ENCODE results near the gene C1orf35.

Gene C1orf35

GRCh38 chr1:228093050-228093906, 9.8 kb downstream of the C1orf35 start:
- DNase-seq = no peak

GRCh38 chr1:228092342-228093049, 10.6 kb downstream of the C1orf35 start:
- DNase-seq = no peak

- no peak for DNase-seq
Observed at GRCh38 chr1:228091084-228091483, 12.0 kb downstream of the C1orf35 start.

GRCh38 chr1:228090613-228091081, 12.5 kb downstream of the C1orf35 start:
- no peak for DNase-seq

- peak; percentile 59 for DNase-seq
Observed at GRCh38 chr1:228089519-228090380, 13.4 kb downstream of the C1orf35 start.

- DNase-seq = peak; percentile 65
Observed at GRCh38 chr1:228088586-228089498, 14.3 kb downstream of the C1orf35 start.

- peak; percentile 64 for DNase-seq
Observed at GRCh38 chr1:228087771-228088251, 15.3 kb downstream of the C1orf35 start.

- DNase-seq = peak; percentile 88
Observed at GRCh38 chr1:228085287-228085951, 17.7 kb downstream of the C1orf35 start.

GRCh38 chr1:228084797-228085196, 18.3 kb downstream of the C1orf35 start:
- no peak for DNase-seq

- DNase-seq = peak; percentile 60
Observed at GRCh38 chr1:228084325-228084724, 18.8 kb downstream of the C1orf35 start.

- no peak for DNase-seq
Observed at GRCh38 chr1:228083871-228084278, 19.2 kb downstream of the C1orf35 start.

- peak; percentile 47 for DNase-seq
Observed at GRCh38 chr1:228082918-228083870, 19.9 kb downstream of the C1orf35 start.

- DNase-seq = peak; percentile 96
Observed at GRCh38 chr1:228082214-228082917, 20.8 kb downstream of the C1orf35 start, which contains the start of gene ARF1. Gene ARF1, plus strand, starts transcription at chr1:228082708. Its CDS starts 14,407 bp downstream, at chr1:228097115.

- DNase-seq = peak; percentile 51
Observed at GRCh38 chr1:228081578-228082213, 21.4 kb downstream of the C1orf35 start.

- DNase-seq = no peak
Observed at GRCh38 chr1:228081144-228081543, 22.0 kb downstream of the C1orf35 start.

- no peak for DNase-seq
Observed at GRCh38 chr1:228079601-228080263, 23.4 kb downstream of the C1orf35 start.

- DNase-seq = no peak
Observed at GRCh38 chr1:228079013-228079412, 24.1 kb downstream of the C1orf35 start.

Measured in hematopoietic multipotent progenitor cell treated with erythropoietin and hydrocortisone succinate and interleukin-3 and kit ligand, for 6 days (in vitro differentiated cells).